Activated CD8-positive, alpha-beta memory T cell treated with anti-CD3 and anti-CD28 coated beads for 1 hour (primary cell): ENCODE measurements around the gene PAH.

Experiments used
- DNase-seq, 2 donors: peaks; one replicate each; pipeline ENCODE4 v3.0.0-alpha.2; 2020; ENCODE audit warnings: low read depth in 1 of 2; ENCODE audit errors: extremely low read depth in 1 of 2

PAH gene

DNA sequence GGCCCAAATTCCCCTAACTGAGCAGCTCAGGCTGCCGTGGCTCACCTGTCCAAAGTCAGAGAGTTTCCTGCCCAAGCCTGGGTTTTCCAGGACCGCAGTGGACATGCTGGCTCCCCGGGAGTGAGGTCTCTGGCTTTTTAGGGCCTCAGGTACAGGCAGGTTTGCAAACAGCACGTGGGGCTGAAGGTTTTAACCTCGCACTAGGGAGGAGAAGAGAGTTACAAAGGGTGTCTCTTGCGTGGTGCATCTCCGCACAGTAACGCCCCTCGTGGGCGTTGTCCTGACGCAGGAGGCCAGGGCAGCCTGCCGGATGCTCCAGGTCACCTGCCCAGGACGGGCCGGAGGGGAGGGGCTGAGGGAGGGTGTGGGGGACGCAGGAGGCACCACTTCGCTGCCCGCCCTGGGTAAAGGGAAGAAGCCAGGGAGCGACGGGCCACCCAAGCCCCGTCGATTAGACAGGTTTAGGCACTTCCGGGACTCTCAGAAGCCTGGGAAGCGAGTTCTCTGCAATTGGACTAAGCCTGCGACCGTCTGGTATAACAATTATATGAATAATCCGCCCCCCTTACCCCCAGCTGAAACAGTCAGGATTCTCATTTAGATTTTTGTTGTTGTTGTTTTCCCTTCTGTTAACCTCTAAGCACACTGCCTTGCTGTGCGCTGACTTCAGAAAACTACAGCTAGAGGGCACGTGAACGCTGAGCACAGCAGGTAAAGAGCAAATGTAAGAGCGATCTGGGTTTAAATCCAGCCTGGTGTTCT lies at the start of gene PAH:
TSS of gene PAH (minus strand) at position 219 of the 762 bp plus-strand sequence. CDS start at position 105, 114 bp downstream.
- DNase-seq, result no peak

DNA sequence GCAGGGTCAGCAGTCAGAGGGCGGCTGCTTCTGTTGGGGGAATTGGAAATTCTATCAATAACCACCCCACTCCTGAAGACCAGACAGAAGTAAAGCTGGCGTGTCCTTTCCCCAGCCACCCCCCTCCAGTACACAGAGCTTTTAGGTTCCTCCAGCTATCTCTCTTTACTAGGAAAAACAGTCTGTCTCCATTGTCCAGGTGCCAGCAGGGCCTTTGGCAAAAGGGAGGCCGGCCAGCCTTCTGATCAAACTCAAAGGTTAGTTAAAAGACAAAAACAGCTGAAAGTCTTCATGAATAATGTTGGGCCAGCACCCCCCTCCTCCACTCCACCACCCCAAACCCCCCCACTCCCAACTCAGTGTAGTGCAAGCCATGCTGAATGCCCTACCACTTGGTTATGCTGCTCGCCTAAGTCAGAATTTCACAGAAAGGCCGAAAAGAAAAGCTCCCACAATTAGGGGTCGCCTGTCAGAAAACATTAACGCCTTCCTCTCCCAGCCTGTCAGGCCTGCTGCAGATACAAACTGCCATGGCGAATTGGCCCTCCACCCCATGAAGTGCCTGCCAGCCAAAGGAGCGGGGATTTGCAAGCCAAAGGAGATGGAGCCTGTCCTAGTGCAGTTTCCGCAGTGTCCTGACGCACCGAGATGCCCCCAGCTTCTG lies 49.3 kb upstream of the PAH start:
- no peak for DNase-seq

DNA sequence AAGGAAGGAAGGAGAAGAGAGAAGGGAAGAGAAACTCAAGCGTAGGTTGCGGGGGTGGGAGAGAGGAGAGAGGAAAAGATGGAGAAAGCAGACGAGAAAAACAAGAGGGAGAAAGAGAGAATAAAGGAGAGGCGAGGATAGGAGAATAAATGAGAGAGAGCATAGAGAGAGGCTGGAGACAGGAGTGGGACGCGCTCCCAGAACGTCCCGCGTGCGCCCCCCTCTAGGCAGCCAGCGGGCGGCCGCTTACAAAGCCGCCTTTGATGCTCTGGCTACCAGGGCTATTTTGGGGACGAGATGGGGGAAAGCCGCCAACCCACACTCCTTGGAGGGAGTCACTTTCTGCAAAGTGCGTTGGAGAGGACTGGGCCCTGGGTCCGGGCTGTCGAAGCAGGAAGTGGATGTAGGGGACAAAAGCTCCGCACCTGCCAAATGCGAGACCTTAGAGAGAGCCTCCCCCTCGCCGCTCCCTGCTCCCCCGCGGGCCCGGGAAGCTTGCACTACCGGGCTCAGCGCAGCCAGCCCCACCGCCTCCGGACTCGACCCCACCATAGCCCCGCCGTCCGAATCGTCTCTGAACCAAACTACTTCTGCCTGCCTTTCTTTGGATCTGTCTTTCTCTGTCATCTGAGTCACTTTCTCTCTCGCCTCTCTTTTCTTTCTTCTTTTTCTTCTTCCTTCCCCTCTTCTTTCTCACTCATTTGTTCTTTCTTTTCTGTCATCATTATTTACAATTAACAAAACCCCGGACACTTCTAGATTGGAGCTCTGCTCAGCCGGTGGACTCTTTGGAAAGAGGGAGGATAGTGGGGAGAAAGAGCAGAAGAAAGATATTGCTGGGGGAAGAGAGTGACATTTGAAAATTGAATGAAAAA lies 48.5 kb upstream of the PAH start:
- DNase-seq, result no peak

DNA sequence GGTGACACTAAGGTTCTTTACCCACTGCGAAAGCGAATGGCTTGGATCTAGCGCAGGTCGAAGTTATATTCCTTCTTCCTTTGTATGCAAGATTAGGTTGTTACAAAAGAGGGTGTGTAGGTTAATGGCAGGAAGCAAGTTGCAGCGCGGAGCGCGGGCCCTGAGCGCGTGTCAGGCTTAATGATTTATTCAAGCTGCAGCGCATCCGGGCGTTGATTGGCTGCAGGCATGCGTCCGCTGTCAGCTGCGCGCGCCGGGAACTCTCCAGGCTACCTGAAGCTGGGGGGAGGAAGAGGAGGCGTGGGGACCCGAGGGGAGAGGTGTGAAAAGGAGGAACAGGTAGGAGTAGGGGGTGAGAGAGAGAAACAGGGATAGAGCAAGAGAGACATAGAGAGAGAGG lies 47.8 kb upstream of the PAH start:
- no peak for DNase-seq

DNA sequence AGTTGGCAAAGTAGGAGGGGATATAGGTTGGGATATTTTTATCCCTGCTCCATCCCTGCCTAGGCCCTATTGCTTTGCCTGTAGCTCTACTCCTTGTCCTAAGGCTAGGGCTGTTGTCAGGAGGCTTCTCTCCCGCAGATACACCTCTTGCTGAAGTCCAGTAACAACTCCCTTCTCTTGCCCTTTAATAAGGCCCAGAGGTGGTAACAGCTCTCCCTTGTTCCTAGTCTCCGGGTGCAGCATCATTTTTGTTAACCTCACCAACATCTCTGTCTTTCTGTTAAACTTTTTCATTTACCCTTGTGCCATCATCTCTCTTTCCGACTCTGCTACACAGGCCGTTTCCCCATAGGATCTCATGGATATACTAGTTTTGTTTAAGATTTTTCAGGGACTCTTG lies 46.8 kb upstream of the PAH start:
- no peak for DNase-seq

DNA sequence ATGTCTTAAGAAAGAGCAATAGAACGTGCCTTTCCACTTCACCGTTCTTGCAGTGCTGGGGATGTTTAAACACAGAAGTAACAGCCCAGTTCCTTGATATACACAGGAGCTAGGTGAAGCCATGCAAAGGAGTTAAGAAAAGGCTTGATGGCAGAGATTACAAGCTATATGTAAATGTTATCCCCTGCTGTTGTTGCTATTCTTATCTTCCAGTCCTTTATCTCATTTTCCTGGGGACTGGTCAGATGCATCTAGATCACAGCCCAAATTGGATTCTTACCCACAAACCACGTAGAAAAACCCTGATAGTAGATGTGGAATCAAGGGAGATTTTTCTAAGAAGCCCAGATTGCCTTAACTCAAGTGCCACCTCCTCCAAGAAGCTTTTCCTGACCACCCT lies 45.9 kb upstream of the PAH start:
- no peak for DNase-seq

DNA sequence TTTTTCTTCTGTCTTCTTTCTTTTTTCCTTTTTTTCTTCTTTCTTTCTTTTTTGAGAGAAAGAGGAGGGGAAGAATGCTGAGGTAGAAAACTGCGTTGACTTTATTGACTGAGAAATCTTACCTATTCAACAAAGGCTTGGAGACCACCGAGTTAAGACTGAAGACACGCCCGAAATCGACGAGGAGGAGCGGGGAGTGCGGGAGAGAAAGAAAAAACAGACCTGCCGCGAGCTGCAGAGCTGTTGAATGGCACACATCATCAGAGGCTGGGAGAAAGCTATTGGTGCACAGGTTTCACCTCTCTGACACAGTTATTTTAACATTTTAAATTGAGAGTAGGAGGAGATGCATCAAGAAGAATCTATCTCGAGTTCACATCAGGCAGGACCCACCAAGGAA lies 45.5 kb upstream of the PAH start:
- no peak for DNase-seq

DNA sequence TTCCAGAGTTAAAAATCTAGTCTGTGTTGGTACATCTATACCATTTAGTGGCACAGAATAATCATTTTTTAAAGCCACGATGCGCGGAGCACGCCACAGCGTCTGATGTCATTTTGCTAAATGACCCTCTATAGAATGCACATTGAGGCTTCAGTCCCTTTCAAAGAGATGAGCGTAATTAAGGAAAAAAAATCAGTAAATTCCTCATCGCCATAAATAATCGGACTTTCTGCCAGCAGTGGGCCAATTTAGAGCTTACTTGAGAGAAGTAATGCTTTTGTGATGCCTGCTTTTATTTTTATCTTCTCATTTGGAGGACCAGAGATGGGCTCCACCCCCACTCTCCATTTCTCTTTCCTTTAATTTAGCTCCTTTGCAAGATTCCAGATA lies 44.4 kb upstream of the PAH start:
- no peak for DNase-seq

DNA sequence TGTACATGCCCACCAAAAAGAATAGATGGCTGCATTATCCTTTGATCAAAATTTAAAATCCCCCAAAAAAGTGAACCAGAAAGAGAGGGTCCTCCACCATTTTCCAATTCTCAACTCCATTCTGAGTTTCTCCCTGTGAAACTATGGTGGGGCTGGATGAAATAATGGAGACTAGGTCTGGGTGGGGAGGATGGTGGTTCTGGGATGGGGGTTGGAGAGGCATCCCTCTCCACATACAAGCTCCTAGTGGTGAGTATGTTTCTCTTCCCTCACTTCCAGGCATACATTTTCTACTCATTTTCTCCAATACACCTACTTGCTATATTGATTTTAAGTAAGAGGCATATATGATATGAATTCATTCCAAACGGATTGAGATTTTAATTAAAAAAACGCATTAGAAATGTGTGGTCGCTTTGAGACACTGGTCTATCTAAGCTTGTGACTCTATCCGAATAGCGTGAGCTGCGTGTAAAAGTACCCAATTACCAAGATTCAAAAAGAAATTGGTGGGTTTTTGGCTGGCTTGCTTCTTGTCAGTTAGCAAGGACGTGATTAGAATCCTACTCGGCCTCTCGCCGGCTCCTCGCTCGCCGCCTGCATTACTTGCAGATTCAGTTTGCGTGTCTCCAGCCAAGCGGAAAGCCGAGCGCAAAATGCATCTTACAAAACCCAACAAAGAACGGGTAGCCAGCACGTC lies 43.9 kb upstream of the PAH start:
- no peak for DNase-seq

DNA sequence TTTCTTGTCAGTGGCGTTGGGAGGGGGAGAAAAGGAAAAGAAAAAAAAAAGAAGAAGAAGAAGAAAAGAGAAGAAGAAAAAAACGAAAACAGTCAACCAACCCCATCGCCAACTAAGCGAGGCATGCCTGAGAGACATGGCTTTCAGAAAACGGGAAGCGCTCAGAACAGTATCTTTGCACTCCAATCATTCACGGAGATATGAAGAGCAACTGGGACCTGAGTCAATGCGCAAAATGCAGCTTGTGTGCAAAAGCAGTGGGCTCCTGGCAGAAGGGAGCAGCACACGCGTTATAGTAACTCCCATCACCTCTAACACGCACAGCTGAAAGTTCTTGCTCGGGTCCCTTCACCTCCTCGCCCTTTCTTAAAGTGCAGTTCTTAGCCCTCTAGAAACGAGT lies 42.3 kb upstream of the PAH start:
- DNase-seq, result no peak

DNA sequence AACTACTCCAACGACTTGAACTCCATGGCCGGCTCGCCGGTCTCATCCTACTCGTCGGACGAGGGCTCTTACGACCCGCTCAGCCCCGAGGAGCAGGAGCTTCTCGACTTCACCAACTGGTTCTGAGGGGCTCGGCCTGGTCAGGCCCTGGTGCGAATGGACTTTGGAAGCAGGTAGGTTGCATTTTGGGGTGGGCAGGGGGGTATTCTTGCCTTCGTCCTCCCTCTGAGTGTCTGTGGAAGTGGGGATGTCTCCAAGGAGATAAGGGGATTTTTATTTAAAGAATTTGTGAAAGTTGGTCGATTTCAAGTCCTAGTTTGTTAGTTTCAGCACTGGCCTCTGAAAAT lies 41.8 kb upstream of the PAH start:
- DNase-seq, result no peak

DNA sequence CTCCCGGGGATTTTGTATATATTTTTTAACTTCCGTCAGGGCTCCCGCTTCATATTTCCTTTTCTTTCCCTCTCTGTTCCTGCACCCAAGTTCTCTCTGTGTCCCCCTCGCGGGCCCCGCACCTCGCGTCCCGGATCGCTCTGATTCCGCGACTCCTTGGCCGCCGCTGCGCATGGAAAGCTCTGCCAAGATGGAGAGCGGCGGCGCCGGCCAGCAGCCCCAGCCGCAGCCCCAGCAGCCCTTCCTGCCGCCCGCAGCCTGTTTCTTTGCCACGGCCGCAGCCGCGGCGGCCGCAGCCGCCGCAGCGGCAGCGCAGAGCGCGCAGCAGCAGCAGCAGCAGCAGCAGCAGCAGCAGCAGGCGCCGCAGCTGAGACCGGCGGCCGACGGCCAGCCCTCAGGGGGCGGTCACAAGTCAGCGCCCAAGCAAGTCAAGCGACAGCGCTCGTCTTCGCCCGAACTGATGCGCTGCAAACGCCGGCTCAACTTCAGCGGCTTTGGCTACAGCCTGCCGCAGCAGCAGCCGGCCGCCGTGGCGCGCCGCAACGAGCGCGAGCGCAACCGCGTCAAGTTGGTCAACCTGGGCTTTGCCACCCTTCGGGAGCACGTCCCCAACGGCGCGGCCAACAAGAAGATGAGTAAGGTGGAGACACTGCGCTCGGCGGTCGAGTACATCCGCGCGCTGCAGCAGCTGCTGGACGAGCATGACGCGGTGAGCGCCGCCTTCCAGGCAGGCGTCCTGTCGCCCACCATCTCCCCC lies 41.2 kb upstream of the PAH start:
- no peak for DNase-seq

DNA sequence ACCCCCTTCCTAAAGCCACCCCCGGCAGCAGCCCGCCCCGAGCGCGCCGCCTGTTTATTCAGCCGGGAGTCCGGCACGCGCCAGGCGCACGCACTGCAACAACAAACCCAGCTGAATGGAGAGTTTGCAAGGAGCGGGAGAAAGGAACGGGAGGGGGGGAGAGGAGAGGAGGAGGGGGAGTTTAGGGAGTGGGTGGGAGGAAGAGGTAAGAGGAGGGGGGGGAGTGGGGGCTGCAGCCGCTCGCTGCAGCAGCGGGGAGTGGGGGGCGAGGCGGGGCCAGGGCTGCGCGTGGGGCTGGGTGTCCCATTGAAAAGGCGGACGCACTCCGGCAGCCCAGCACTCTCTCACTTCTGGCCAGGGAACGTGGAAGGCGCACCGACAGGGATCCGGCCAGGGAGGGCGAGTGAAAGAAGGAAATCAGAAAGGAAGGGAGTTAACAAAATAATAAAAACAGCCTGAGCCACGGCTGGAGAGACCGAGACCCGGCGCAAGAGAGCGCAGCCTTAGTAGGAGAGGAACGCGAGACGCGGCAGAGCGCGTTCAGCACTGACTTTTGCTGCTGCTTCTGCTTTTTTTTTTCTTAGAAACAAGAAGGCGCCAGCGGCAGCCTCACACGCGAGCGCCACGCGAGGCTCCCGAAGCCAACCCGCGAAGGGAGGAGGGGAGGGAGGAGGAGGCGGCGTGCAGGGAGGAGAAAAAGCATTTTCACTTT lies 40.5 kb upstream of the PAH start, which contains the start of gene ASCL1:
TSS of gene ASCL1 (plus strand) at position 336 of the 712 bp plus-strand sequence. CDS start 571 bp downstream, outside the sequence.
- DNase-seq, result no peak

DNA sequence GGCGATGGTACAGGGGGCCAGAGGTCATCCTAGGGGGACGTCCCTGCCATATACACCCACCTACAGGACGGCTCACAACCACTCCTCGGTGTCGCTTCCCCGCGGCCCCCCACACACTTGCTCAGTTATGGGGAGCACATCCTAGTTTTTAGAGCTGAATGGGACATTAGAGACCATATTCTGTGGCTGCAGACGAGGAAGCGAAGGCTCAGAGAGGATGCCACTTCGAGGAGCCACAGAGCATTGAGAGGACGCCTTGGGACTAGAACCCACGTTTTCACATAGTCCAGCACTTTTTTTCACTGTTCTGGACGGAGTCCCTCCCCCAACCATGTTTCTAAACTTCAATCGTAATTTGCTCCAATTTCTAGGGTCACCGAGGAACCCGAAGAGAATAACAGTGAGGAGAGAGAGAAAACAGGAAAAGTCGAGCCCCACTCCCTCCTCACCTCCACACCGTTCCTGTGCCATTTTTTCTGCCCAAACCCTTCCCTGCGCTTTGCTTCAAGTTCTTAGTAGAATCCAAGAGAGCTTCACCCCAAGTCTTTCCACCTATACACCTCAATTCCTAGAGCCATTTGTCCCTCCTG lies 39.8 kb upstream of the PAH start:
- DNase-seq, result no peak

DNA sequence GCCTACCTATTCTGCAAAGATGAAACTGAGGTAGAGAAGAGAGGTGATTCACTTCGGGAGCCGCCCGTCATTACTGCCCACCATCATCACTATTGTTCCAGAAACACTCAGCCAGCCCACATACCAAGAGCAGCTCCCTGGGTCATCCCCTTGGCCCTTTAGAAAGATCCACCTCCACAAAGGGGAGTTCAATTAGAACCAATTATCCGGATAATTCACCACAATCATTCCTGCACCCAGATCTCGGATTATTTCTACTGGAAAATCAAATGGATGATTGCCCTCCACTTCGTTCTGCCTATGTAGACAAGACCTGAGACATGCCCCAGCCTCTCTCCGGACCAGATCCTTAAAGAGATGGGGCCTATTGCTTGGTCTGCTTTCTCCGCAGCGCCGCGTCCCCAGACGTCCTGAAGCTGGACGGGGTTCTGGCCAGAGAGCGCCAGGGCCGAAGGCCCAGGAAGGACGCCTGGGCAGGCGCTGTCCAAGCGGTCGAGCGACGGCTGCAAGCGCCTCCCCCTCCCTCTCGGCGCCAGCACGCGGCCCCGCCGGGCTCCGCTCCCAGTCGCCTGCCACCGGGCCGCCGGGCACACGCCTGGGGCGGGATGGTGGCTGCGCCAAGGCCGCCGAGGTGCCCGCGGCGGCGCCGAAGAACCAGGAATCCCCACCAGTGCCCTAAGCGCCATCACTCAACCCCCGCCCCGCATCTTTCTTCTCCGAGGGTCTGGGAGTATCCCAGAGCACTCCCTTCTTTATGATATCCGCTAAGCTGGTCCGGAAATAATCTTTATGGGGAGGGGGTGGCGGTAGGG lies 39.1 kb upstream of the PAH start:
- DNase-seq, result no peak

DNA sequence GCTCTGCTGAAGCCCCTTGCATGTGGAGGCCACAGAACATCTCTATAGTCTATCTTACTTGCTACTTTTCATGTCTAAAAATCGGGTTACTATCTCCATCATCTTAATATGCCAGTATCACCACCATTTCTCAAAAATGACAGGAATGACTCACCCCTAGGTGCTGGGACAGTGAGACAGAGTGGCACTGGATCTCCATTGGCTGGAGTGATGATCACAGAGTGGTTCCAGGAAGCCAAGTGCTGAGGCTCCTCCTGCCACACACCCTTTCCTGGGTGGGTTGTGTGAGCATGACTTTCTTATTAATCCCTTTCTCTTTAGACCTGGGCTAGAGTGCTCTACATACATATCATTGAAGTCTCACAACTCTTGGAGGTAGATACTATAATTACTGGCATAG lies 37.1 kb upstream of the PAH start:
- DNase-seq, result no peak

DNA sequence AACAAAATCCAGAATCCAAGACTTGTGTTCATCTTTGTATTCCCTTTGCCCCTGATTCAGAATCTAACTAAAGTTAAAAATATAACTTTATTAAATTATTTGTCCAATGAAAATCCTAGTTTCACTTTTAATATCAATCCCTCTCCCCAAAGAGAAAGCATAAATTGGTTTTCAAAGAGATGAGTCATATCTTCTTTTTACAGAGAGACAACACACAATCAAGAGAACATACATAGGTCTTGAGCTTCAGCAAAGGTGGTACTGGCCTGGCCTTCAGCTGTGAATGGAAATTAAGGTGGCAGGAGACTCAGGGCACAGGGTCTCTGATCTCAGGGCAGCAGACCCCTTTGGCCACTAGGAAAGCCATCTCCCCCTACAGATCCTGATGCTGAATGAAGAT lies 36.2 kb upstream of the PAH start:
- no peak for DNase-seq

DNA sequence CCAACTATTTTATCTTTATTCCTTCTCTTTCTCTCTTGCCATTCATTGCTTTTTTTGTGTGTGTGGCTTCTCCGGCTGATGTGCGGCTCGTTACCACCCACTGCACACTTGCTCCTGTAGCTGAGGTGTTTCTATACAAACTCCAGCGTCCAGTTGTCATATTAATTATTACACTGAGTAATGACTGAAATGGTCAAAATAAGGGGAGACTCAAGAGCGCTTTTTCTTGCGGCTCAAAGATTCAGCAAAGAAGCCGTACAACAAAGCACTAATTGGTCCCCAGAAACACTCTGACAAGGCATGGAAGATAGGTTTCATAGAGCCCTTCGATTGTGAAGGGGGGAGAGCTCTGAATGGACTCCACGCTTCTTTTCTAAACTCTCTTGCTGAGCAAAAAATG lies 34.8 kb upstream of the PAH start:
- no peak for DNase-seq
